ENCODE results near the gene SMIM13. TPM values are rescaled to one million over a fixed set of nuclear protein-coding genes. Genes with fewer than 3 reads are reported as not detected.
A peak's percentile ranks its signal among the peaks of the same experiment; 100 is the strongest.

The SMIM13 gene
- total RNA-seq, 2 experiments from 2014 or later = 13.9 to 19.0 TPM

- CTCF ChIA-PET (ENCODE audit: unreplicated experiment) = interaction anchor here (1.8 kb wide), 1 partner anchor 325 kb away, joined by 11 read pairs; no protein-coding TSS in a partner anchor
These were observed 78.3 kb downstream of the SMIM13 start for GRCh38 chr6:11171952-11172351.

DNA sequence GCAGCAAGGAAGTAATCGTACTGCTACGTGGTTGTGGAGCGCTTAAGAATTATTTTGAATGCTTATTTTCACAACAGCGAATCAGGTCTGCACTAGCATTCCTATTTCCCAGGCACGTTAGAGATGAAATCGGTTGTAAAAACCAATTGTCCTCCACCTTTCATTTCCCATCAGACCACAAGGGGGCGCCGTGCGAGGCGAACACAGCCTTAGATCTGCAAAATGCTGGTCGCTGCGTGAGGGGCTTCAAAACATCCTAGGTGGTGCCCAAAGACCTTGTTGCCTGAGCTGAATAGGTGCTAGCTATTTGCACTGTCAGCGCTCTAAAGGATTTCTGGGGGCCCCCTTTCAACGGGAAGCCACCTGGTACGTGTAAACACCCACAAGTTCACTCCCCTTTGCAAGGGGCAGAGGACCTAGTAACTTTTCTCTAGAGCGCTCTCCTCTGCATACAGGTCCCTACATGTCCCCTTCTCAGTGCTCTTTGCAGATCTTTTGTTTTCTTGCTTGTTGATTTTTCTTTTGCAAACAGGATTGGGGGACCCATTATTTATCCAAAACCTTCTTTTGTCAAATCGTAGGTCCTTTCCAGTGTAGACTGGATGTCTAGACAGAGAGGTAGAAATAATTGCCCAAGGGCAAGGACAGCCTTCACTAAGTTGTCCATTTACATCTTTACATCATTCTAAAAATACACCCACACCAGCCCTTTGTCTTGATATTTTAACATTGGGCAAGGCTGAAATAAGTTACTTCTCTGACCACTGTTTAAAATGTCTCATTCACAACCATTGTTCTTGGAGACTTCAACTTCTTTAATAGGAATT lies 79.1 kb downstream of the SMIM13 start:
- TF ChIP-seq, protein P1, sequence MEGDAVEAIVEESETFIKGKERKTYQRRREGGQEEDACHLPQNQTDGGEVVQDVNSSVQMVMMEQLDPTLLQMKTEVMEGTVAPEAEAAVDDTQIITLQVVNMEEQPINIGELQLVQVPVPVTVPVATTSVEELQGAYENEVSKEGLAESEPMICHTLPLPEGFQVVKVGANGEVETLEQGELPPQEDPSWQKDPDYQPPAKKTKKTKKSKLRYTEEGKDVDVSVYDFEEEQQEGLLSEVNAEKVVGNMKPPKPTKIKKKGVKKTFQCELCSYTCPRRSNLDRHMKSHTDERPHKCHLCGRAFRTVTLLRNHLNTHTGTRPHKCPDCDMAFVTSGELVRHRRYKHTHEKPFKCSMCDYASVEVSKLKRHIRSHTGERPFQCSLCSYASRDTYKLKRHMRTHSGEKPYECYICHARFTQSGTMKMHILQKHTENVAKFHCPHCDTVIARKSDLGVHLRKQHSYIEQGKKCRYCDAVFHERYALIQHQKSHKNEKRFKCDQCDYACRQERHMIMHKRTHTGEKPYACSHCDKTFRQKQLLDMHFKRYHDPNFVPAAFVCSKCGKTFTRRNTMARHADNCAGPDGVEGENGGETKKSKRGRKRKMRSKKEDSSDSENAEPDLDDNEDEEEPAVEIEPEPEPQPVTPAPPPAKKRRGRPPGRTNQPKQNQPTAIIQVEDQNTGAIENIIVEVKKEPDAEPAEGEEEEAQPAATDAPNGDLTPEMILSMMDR (conservative IDR thresholded peaks at IDR 0.05; ENCODE audit: low read length) = peak; percentile 94
- TF ChIP-seq EZH2phosphoT487 (IDR thresholded peaks at IDR 0.05; ENCODE audit: borderline replicate concordance, low read depth, low read length) = no peak
- CTCF ChIA-PET (ENCODE audit: unreplicated experiment) = interaction anchor here (1.8 kb wide), 1 partner anchor 324 kb away, joined by 11 read pairs; no protein-coding TSS in a partner anchor
- Histone ChIP-seq H3K4me3 (ENCODE audit: low read depth, low read length, poor library complexity, severe bottlenecking) (no peak overlapping the region), H3K36me3 (ENCODE audit: insufficient read depth, low read length) (no peaks in the 10 kb centered on the region), H4K20me1 (ENCODE audit: insufficient read depth, low read length) (no peaks in the 10 kb centered on the region), H3K27ac (ENCODE audit: low read depth, low read length, poor library complexity, severe bottlenecking) (no peak overlapping the region), H3K79me2 (ENCODE audit: insufficient read depth, low read depth, low read length) (no peaks in the 10 kb centered on the region), H3K4me2 (ENCODE audit: low read length) (no peak overlapping the region), H3K9me3 (ENCODE audit: low read length) (no peaks in the 10 kb centered on the region), H3K4me1 (ENCODE audit: insufficient read depth, low read length, poor library complexity, severe bottlenecking) (no peaks in the 10 kb centered on the region), H2AFZ (ENCODE audit: low read length) (no peak overlapping the region), H3K9me2 (ENCODE audit: insufficient read depth, low read length) (no peaks in the 10 kb centered on the region)
- intact Hi-C loops (cut with micrococcal nuclease; ENCODE audit: unreplicated experiment) = loop anchor here (1.0 to 10.0 kb wide), 4 partner anchors 172 to 402 kb away; no protein-coding TSS in a partner anchor
- peak; percentile 66 for DNase-seq (ENCODE audit: low spot score)
- BruUV-seq (replicated peaks) = no TSS peak
- POLR2A ChIA-PET = interaction anchor here (2.3 kb wide), 1 partner anchor 324 kb away, joined by 6 read pairs; no protein-coding TSS in a partner anchor

More at GRCh38 chr6:11171952-11172351, 78.3 kb downstream of the SMIM13 start:
- H3K9me3 ChIP-seq (ENCODE audit: low read length) = no peaks in the 10 kb centered on the region
- BruUV-seq (replicated peaks) = no TSS peak
- no peaks in the 10 kb centered on the region for H3K79me2 ChIP-seq (ENCODE audit: insufficient read depth, low read depth, low read length)
- H3K4me2 ChIP-seq (ENCODE audit: low read length) = no peak overlapping the region
- H4K20me1 ChIP-seq (ENCODE audit: insufficient read depth, low read length) = no peaks in the 10 kb centered on the region
- POLR2A ChIA-PET = interaction anchor here (2.3 kb wide), 1 partner anchor 324 kb away, joined by 6 read pairs; no protein-coding TSS in a partner anchor
- no peak overlapping the region for H2AFZ ChIP-seq (ENCODE audit: low read length)
- no peak overlapping the region for H3K27ac ChIP-seq (ENCODE audit: low read depth, low read length, poor library complexity, severe bottlenecking)
- no peaks in the 10 kb centered on the region for H3K9me2 ChIP-seq (ENCODE audit: insufficient read depth, low read length)
- no peak for DNase-seq (ENCODE audit: low spot score)
- no peaks in the 10 kb centered on the region for H3K36me3 ChIP-seq (ENCODE audit: insufficient read depth, low read length)
- no peak overlapping the region for H3K4me3 ChIP-seq (ENCODE audit: low read depth, low read length, poor library complexity, severe bottlenecking)
- no peak for TF ChIP-seq EZH2phosphoT487 (IDR thresholded peaks at IDR 0.05; ENCODE audit: borderline replicate concordance, low read depth, low read length)
- TF ChIP-seq, protein P1 (conservative IDR thresholded peaks at IDR 0.05; ENCODE audit: low read length) = no peak
- intact Hi-C loops (cut with micrococcal nuclease; ENCODE audit: unreplicated experiment) = loop anchor here (1.0 to 10.0 kb wide), 4 partner anchors 173 to 403 kb away; no protein-coding TSS in a partner anchor
- no peaks in the 10 kb centered on the region for H3K4me1 ChIP-seq (ENCODE audit: insufficient read depth, low read length, poor library complexity, severe bottlenecking)

Data from OCI-LY7 (cell line).